Hematopoietic multipotent progenitor cell treated with erythropoietin and hydrocortisone succinate and interleukin-3 and kit ligand, for 17 days (in vitro differentiated cells): ENCODE measurements around the gene LMAN2L.
"Not testable (repeated sequence)": the region's sequence is repeated elsewhere in the genome, so short reads cannot be mapped to it uniquely, and the experiment has no call there.

ENCODE experiments used
- DNase-seq: peaks from one replicate; pipeline ENCODE4 v3.0.0-alpha.2; 2015; ENCODE audit warnings: low spot score

Gene LMAN2L

GRCh38 chr2:96687711-96688640 is 51.9 kb downstream of the LMAN2L start:
- no peak for DNase-seq

- DNase-seq, result no peak
These were observed 52.6 kb downstream of the LMAN2L start for GRCh38 chr2:96687266-96687665.

GRCh38 chr2:96685577-96686459 is 54.0 kb downstream of the LMAN2L start:
- no peak for DNase-seq

- DNase-seq, result no peak
These were observed 54.8 kb downstream of the LMAN2L start for GRCh38 chr2:96684883-96685576.

- DNase-seq, result no peak
These were observed 55.7 kb downstream of the LMAN2L start for GRCh38 chr2:96683972-96684820.

- DNase-seq, result no peak
These were observed 56.6 kb downstream of the LMAN2L start for GRCh38 chr2:96683307-96683706.

GRCh38 chr2:96681540-96681939 is 58.3 kb downstream of the LMAN2L start:
- no peak for DNase-seq

GRCh38 chr2:96680561-96681141 is 59.2 kb downstream of the LMAN2L start:
- no peak for DNase-seq

- no peak for DNase-seq
These were observed 60.0 kb downstream of the LMAN2L start for GRCh38 chr2:96679848-96680247.

- no peak for DNase-seq
These were observed 70.2 kb downstream of the LMAN2L start for GRCh38 chr2:96669539-96670215.

- no peak for DNase-seq
These were observed 71.1 kb downstream of the LMAN2L start for GRCh38 chr2:96668771-96669170.

GRCh38 chr2:96665717-96666116 is 74.1 kb downstream of the LMAN2L start:
- DNase-seq, result not testable (repeated sequence)

- DNase-seq, result no peak
These were observed 74.7 kb downstream of the LMAN2L start for GRCh38 chr2:96665083-96665569.

GRCh38 chr2:96664366-96664925 is 75.4 kb downstream of the LMAN2L start:
- no peak for DNase-seq

- DNase-seq, result no peak
These were observed 76.0 kb downstream of the LMAN2L start for GRCh38 chr2:96663829-96664228.

- DNase-seq, result no peak
These were observed 76.7 kb downstream of the LMAN2L start for GRCh38 chr2:96663177-96663576.

- no peak for DNase-seq
These were observed 77.5 kb downstream of the LMAN2L start for GRCh38 chr2:96662360-96662759.

GRCh38 chr2:96661324-96661723 is 78.5 kb downstream of the LMAN2L start:
- DNase-seq, result no peak

- DNase-seq, result no peak
These were observed 83.3 kb downstream of the LMAN2L start for GRCh38 chr2:96656540-96656939.
